Breast epithelium (tissue), 3 donors: ENCODE data around the gene HNRNPA3.

ENCODE experiments used
- POLR2A ChIP-seq: fragments of 450-650 bp; IDR thresholded peaks from one replicate; pipeline ENCODE4 v1.6.1; 2016; ENCODE audit warnings: antibody characterized with exemption, mild to moderate bottlenecking, moderate library complexity
- TF ChIP-seq, protein P1 (sequence below), 3 donors: fragments of 450-650 bp; IDR thresholded peaks; one replicate each; pipeline ENCODE4 v1.5.1; 2016 to 2017; ENCODE audit warnings: antibody characterized with exemption in 3 of 3, mild to moderate bottlenecking in 3 of 3, moderate library complexity in 3 of 3

DNA sequence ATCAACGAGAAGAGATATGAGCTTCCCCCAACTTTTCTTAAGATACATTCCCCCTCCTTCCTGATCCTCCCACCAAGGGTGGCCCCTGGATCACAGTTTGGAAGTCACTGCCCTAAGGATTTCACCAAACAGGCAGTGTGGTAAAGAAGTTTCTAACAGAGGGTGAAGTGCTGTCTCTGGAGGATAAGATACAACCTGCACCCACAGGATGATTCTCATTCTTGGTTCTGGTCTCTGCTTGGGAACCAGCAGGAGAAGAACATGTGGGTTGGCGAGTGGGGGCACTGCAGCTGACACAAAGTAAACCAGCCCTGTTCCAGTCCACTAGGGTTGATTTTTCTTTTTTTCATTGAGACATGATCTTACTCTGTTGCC is 42.6 kb downstream of the HNRNPA3 start:
- TF ChIP-seq, protein P1, sequence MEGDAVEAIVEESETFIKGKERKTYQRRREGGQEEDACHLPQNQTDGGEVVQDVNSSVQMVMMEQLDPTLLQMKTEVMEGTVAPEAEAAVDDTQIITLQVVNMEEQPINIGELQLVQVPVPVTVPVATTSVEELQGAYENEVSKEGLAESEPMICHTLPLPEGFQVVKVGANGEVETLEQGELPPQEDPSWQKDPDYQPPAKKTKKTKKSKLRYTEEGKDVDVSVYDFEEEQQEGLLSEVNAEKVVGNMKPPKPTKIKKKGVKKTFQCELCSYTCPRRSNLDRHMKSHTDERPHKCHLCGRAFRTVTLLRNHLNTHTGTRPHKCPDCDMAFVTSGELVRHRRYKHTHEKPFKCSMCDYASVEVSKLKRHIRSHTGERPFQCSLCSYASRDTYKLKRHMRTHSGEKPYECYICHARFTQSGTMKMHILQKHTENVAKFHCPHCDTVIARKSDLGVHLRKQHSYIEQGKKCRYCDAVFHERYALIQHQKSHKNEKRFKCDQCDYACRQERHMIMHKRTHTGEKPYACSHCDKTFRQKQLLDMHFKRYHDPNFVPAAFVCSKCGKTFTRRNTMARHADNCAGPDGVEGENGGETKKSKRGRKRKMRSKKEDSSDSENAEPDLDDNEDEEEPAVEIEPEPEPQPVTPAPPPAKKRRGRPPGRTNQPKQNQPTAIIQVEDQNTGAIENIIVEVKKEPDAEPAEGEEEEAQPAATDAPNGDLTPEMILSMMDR (IDR thresholded peaks at IDR 0.05) = no peak
- TF ChIP-seq POLR2A = no peak
